Smooth muscle cell of trachea (primary cell): ENCODE data around the gene CCDC74A. TPM values are rescaled to one million over a fixed set of nuclear protein-coding genes. Genes with fewer than 3 reads are reported as not detected.

Source experiments
- total RNA-seq: library from RNA; depleted of rRNA; stranded (reverse); fragments of >200 nt; gene quantifications from 2 replicates; pipeline ENCODE4 v1.2.1, GENCODE V29; 2014

Gene CCDC74A
- total RNA-seq: 9.0 and 12.7 TPM in 2 replicates

GRCh38 chr2:131527131-131528001 lies at the start of gene CCDC74A:
Gene CCDC74A (plus strand): TSS chr2:131527888. CDS start chr2:131527971, 83 bp downstream.

GRCh38 chr2:131492015-131492417 lies 35.7 kb upstream of the CCDC74A start, which contains the start of gene MZT2A:
Gene MZT2A (minus strand): TSS chr2:131492397. CDS start chr2:131492376, 21 bp downstream.

Other genes with a start within 250 kb of the CCDC74A start
- under 0.01 TPM in 1 of 2 replicates, not detected in the other for gene RAB6D, start 163.7 kb upstream of the CCDC74A start, total RNA-seq
- gene TUBA3D, start 51.8 kb upstream of the CCDC74A start, total RNA-seq: not detected in 2 replicates
- 66.8 and 119 TPM in 2 replicates for gene MZT2A, start 35.5 kb upstream of the CCDC74A start, total RNA-seq